B cell (primary cell): ENCODE results near the gene WDR70.

Source experiments
- CTCF ChIP-seq: fragments of 200-600 bp; IDR thresholded peaks from one replicate; pipeline ENCODE4 v1.8.0; 2022; ENCODE audit warnings: antibody characterized with exemption, mild to moderate bottlenecking
- EZH2 ChIP-seq: IDR thresholded peaks from 2 replicates; pipeline ENCODE4 v1.6.1; 2012; ENCODE audit warnings: borderline replicate concordance, low read depth, mild to moderate bottlenecking, moderate library complexity, low read length; ENCODE audit not compliant: insufficient read depth, poor library complexity, severe bottlenecking

GRCh38 chr5:37519807-37520206 lies 140.7 kb downstream of the WDR70 start:
- TF ChIP-seq CTCF (no peak), EZH2 (no peak)
